NCI-H748 (cell line): ENCODE data around the gene DGKI.
A peak's percentile ranks its signal among the peaks of the same experiment; 100 is the strongest.
"Not testable (repeated sequence)": the region's sequence is repeated elsewhere in the genome, so short reads cannot be mapped to it uniquely, and the experiment has no call there.

Experiments
- DNase-seq: peaks from one replicate; lab custom pipeline; 2025; ENCODE audit not compliant: unreplicated experiment; lab: John Stamatoyannopoulos, UW

DGKI gene

DNA sequence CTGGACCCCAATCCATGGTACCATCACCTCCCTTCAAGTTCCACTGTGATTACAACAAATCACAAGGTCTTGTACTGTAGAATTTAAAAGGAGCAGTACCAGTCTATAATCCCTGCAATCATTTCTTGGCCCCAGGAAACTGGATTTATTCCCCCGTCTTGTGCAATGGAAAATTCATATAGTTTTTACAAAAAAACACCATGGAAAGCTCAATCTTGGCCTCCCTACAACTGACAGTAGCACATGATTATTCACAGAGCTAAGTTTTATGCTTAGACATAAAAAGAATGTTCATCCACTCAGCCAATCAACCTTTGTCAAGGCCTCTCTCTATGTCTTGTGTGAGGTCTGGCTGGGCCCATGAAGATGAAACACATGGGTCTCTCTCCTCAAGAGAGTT lies 10.2 kb downstream of the DGKI start:
- DNase-seq, result no peak

GRCh38 chr7:137836113-137836509 lies 10.7 kb downstream of the DGKI start:
- DNase-seq, result no peak

DNA sequence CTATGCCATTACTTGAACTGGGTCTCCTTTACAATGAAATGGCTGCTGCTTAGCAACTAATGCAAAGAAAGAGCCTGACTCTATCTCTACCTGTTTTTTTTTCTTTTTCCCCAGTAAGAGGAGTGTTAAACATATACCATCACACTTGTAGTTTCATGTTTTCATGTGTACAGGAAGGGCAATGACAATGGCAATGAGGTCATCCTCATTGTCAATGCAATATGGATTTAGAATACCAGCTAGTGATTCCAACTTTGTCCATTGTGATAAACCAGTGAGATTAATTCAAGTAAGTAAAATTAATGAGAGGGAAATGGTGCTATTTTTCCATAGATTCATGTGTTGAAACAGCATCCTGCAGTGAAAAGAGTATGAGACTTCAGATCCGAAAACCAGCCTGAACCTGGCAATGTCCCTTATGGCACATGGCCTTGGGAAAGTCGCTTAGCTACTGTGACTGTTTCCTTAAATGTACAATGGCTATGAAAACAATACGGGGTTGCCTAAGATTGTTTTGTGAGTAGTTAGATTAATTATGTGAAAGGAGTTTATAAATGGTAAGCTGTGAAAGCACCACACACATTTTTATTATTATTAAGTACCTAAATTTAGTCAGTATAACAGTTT lies 11.2 kb downstream of the DGKI start:
- DNase-seq, result no peak

DNA sequence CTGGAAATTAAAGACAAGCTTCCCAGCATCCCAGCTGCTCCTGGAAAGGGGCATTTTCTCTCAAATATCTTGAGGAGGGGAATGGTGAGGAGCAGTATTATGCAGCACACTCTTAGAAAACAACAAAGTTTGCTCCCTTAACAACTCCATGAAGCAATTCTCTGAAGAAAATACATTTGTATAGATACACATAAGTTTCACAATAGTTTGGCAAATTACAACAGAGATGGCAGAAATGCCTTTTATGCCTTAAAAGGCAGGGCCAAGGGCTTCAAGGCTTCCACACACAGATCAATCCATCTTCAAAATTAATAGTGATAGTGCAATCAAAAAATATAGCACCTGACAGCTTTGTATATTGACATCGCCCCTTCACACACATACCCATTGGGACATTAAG lies 12.2 kb downstream of the DGKI start:
- DNase-seq, result no peak

DNA sequence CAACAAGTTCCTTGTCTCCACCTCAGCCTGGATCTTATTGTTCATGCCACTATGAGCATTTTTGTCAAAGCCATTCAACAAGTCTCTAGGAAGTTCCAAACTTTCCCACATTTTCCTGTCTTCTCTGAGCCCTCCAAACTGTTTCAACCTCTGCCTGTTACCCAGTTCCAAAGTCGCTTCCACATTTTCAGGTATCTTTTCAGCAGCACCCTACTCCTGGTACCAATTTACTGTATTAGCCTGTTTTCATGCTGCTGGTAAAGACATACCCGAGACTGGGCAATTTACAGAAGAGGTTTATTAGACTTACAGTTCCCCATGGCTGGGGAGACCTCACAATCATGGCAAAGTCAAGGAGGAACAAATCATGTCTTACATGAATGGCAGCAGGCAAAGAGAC lies 13.8 kb downstream of the DGKI start:
- not testable (repeated sequence) for DNase-seq

- DNase-seq, result no peak
These were observed 14.4 kb downstream of the DGKI start for GRCh38 chr7:137832382-137832781.

DNA sequence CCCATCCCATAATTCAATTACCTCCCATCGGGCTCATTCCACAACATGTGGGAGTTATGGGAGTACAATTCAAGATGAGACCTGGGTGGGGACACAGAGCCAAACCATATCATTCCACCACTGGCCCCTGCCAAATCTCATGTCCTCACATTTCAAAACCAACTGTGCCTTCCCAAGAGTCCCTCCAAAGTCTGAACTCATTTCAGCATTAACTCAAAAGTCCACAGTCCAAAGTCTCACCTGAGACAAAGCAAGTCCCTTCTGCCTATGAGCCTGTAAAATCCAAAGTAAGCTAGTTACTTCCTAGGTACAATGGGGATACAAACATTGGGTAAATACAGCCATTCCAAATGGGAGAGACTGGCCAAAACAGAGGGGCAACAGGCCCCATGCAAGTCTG lies 15.2 kb downstream of the DGKI start:
- not testable (repeated sequence) for DNase-seq

GRCh38 chr7:137829337-137829992 lies 17.3 kb downstream of the DGKI start:
- no peak for DNase-seq

DNA sequence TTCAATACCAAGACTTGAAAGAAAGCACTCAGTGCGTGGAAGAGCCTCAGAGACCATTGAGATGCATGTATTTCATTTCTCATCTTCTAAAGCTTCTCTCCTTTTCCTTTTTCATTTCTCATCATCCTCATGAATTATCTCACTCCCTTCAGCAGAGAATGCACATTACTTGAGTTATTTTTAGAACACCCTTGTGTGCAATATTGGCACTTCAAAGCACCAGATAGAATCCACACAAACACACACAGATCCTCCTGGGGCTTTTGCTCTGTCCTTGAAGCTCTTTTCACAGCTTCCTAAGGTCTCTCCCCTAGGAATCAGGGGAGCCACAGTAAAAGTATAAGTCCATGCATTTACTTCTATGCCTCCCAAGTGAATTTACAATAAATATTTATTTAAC lies 18.3 kb downstream of the DGKI start:
- no peak for DNase-seq

DNA sequence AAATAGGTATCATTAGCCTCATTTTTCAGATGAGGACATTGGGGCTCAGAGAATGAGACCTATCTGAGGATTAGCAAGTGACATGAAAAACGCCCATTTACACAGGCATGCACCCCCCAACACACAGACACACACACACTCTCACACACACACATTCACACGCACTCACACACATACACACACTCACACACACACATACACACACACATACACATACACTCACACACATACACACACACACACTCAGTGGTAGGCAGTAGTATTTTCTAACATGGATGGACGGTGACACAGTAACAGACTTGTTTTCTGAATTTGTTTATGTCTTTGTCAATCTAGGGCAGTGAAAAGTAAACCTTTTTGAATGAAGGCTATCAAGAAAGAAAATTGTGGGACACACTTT lies 21.3 kb downstream of the DGKI start:
- DNase-seq, result no peak

DNA sequence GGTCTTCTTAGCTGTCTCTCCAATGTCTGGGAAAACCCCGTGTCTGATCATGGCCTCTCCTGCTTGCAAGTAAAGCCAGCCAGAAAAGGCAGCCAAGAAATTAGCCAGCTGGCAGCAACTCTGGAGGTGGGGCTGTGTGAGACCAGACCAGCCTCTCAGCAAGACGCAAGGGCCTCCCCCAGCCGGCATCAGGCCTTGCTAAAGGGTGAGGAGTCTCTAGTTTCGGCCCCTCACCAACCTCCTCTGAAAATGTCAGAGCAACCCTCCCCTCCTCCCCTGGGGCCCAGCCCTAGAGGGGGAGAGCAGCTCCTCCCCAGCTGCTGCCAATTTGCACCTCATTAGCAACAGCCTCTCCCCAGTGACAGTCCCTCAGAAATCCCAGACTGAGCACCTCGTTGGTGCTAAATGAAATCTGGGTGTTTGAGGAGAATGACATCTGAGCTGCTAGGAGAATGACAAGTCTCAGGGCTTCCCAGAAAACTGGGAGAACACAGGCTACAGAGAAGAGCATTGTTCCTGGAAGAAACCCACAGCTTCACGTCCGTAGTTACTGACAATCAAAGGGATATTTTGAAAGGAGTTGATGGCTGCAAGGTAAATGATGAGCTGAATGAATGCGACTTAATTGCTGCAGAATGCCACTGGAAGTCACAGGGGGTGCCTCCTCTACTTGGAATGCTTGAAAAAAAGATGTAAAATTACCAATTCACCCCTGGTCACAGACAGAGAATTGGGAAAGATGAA lies 25.9 kb downstream of the DGKI start:
- no peak for DNase-seq

DNA sequence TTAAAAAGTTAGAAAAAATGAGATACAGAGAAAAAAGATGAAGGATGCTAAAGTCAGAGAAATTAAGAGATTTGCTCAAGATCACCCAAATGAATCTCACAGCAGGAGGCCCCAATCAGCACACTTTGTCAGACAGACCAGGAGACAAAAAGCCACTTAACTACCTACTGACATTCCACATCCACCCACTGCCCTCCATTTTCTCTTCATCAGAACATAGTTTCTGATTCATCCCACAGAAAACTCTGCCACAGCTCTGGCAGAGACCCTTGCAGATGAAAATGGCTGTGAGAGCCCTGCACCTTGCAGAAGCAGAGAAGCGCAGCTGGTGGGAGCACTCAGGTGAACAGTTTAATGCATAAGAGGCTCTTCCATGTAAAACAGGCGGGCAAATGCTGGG lies 26.6 kb downstream of the DGKI start:
- no peak for DNase-seq

GRCh38 chr7:137818036-137818435 lies 28.7 kb downstream of the DGKI start:
- no peak for DNase-seq

- DNase-seq, result no peak
These were observed 30.0 kb downstream of the DGKI start for GRCh38 chr7:137816696-137817320.

- DNase-seq, result no peak
These were observed 33.2 kb downstream of the DGKI start for GRCh38 chr7:137813541-137813940.

DNA sequence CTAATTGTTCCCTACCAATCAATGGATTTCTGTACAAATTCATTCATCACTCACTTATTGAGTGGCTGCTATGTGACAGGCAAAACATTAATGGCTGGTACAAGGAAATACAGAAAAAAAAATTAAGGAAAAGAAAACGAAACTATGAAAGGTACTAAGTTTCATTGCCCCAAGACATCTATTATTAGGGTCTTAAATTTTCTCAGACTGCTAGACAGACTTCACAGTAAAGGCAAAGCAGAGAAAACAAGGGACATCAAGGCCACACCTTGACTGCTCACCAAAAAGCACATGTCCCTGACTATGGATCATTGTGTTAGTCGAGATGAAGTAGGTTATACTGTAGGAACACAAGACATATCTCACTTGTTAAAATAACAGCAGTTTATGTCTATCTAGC lies 36.5 kb downstream of the DGKI start:
- DNase-seq, result no peak

GRCh38 chr7:137804836-137805235 lies 41.9 kb downstream of the DGKI start:
- DNase-seq, result peak; percentile 84

DNA sequence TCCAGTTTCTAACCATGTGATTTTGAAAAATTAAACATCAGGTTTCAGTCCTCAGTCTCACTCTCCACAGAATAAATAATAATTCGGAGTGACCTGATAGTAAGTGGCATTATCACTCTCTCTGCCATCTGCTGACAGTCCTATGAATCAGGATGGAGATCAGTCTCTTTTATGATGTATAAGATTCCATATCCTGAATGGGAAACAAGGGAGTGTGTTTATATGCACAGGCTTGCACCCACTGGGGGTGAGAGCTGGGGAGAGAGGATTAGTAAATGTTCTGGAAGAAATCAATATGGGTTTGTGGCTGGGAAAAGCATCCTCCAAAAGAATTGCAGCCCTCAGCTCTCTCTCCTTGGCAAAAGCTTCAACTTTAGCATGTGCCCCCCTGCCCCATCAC lies 45.3 kb downstream of the DGKI start:
- no peak for DNase-seq

DNA sequence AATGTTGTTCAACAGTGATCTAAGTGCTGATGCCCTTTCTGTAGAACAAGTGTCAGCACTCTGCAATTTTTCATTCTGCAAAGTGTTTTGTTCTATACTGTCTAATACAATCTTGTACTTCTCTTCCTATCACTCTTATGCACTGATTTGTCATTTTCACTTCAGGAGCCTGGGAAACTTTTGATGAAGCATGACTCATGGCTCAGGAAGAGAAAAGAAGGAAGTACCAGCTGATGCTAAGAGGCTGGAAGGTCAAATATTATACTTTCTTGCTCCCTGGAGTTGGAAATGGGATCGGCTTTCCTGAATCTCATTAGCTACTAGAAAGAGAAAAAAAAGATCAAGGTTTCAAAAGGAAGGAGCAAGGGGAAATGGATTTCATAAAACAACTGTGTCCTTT lies 45.8 kb downstream of the DGKI start:
- no peak for DNase-seq

- no peak for DNase-seq
These were observed 48.6 kb downstream of the DGKI start for GRCh38 chr7:137798073-137798763.

DNA sequence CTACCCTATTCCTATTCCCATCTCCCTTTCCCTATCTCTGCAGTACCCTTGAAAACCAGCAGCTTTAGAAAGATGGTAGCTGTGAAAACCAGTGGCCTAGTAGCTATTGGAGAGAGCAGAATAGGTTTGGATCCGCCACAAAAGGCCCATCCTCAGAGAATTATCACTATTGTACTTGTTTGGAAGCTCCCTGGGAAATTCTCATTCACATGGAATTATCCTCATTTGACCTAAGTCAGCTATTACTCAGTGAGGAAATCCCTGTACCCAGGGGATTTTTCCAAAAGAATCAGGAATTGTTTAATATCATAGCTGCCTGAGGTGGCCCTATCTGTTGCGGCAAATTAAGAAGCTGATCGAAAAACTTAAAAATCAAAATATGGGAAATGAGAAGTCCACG lies 51.6 kb downstream of the DGKI start:
- no peak for DNase-seq
